A549 treated with ZK216348 at 1 μM for 4 hours (cell line): ENCODE results near the gene PLIN3. TPM values are rescaled to one million over a fixed set of nuclear protein-coding genes. Genes with fewer than 3 reads are reported as not detected.

Experiments used
- total RNA-seq: library from RNA; stranded (reverse); fragments of 200-300 nt; extraction: Qiagen RNA extraction; gene quantifications from 5 replicates; pipeline ENCODE4 v1.2.3, GENCODE V29; 2022; ENCODE audit warnings: low read depth

The PLIN3 gene
- 92.6 to 161 TPM (median 138 TPM) in 5 replicates for total RNA-seq

GRCh38 chr19:4867534-4868285 lies at the start of gene PLIN3:
TSS of gene PLIN3 (minus strand) at chr19:4867667. CDS start at chr19:4861394, 6,273 bp downstream.

GRCh38 chr19:4909156-4909896 lies 41.9 kb upstream of the PLIN3 start, which contains the start of gene UHRF1:
TSS of gene UHRF1 (plus strand) at chr19:4909501. CDS start at chr19:4910886, 1,385 bp downstream.

GRCh38 chr19:4902796-4903195 lies 35.3 kb upstream of the PLIN3 start, which contains the start of gene ARRDC5:
TSS of gene ARRDC5 (minus strand) at chr19:4902896. CDS start at chr19:4902825, 71 bp downstream.

GRCh38 chr19:4831304-4831978 lies 36.0 kb downstream of the PLIN3 start, which contains the start of gene TICAM1:
TSS of gene TICAM1 (minus strand) at chr19:4831712. CDS start at chr19:4818377, 13,335 bp downstream.

GRCh38 chr19:4791183-4792018 lies 76.1 kb downstream of the PLIN3 start, which contains the start of gene FEM1A:
TSS of gene FEM1A (plus strand) at chr19:4791734. CDS start at chr19:4791855, 121 bp downstream.

Other genes with a start within 250 kb of the PLIN3 start
- gene TNFAIP8L1, start 228.2 kb downstream of the PLIN3 start, total RNA-seq = 2.6 to 5.5 TPM (median 4.7 TPM) in 5 replicates
- 89.3 to 150 TPM (median 132 TPM) in 5 replicates for gene MYDGF, start 197.3 kb downstream of the PLIN3 start, total RNA-seq
- gene DPP9, start 143.8 kb downstream of the PLIN3 start, total RNA-seq = 48.4 to 66.3 TPM (median 65.2 TPM) in 5 replicates
- 4.5 to 6.4 TPM (median 6.1 TPM) in 5 replicates for gene FEM1A, start 75.9 kb downstream of the PLIN3 start, total RNA-seq
- 5.2 to 10.9 TPM (median 8.9 TPM) in 5 replicates for gene TICAM1, start 36.0 kb downstream of the PLIN3 start, total RNA-seq
- gene ARRDC5, start 35.2 kb upstream of the PLIN3 start, total RNA-seq = not detected in 5 replicates
- 35.5 to 52.3 TPM (median 46.3 TPM) in 5 replicates for gene UHRF1, start 41.8 kb upstream of the PLIN3 start, total RNA-seq
- gene KDM4B, start 101.4 kb upstream of the PLIN3 start, total RNA-seq = 3.8 to 9.5 TPM (median 8.0 TPM) in 5 replicates